ENCODE data around the gene THSD4. TPM values are rescaled to one million over a fixed set of nuclear protein-coding genes. Genes with fewer than 3 reads are reported as not detected.

The THSD4 gene
- total RNA-seq, 3 donors from 2014 or later = 18.3 to 46.2 (median 27.1) TPM

- intact Hi-C loops (cut with DNase I, micrococcal nuclease) = no loop called here
- ATAC-seq = peak; percentile 35
- DNase-seq = no peak
Observed at GRCh38 chr15:71373917-71374316, 258.6 kb downstream of the THSD4 start.

GRCh38 chr15:71374607-71375352, 259.5 kb downstream of the THSD4 start:
- ATAC-seq (peak; percentile 83), DNase-seq (no peak)
- TF ChIP-seq, protein P1, sequence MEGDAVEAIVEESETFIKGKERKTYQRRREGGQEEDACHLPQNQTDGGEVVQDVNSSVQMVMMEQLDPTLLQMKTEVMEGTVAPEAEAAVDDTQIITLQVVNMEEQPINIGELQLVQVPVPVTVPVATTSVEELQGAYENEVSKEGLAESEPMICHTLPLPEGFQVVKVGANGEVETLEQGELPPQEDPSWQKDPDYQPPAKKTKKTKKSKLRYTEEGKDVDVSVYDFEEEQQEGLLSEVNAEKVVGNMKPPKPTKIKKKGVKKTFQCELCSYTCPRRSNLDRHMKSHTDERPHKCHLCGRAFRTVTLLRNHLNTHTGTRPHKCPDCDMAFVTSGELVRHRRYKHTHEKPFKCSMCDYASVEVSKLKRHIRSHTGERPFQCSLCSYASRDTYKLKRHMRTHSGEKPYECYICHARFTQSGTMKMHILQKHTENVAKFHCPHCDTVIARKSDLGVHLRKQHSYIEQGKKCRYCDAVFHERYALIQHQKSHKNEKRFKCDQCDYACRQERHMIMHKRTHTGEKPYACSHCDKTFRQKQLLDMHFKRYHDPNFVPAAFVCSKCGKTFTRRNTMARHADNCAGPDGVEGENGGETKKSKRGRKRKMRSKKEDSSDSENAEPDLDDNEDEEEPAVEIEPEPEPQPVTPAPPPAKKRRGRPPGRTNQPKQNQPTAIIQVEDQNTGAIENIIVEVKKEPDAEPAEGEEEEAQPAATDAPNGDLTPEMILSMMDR (IDR thresholded peaks at IDR 0.05) = no peak
- intact Hi-C loops (cut with DNase I, micrococcal nuclease) = no loop called here
- peaks cover 15% of the 10 kb centered on the region for H3K4me1 ChIP-seq (ENCODE audit: low read depth)
- no peaks in the 10 kb centered on the region for H3K9me3 ChIP-seq
- H3K36me3 ChIP-seq (ENCODE audit: low read depth) = no peaks in the 10 kb centered on the region
- H3K4me3 ChIP-seq = no peak overlapping the region

More at GRCh38 chr15:71373917-71374316, 258.6 kb downstream of the THSD4 start:
- no peaks in the 10 kb centered on the region for H3K9me3 ChIP-seq
- H3K36me3 ChIP-seq (ENCODE audit: low read depth) = no peaks in the 10 kb centered on the region
- TF ChIP-seq, protein P1 (IDR thresholded peaks at IDR 0.05) = no peak
- no peak overlapping the region for H3K4me3 ChIP-seq
- H3K4me1 ChIP-seq (ENCODE audit: low read depth) = peaks cover 15% of the 10 kb centered on the region

- no peaks in the 10 kb centered on the region for H3K36me3 ChIP-seq (ENCODE audit: low read depth)
- intact Hi-C loops (cut with DNase I, micrococcal nuclease) = no loop called here
- peaks cover 15% of the 10 kb centered on the region for H3K4me1 ChIP-seq (ENCODE audit: low read depth)
- TF ChIP-seq, protein P1 (IDR thresholded peaks at IDR 0.05) = no peak
- DNase-seq (no peak), ATAC-seq (no peak)
- H3K4me3 ChIP-seq = no peak overlapping the region
- no peaks in the 10 kb centered on the region for H3K9me3 ChIP-seq
Observed at GRCh38 chr15:71375934-71376333, 260.7 kb downstream of the THSD4 start.

DNA sequence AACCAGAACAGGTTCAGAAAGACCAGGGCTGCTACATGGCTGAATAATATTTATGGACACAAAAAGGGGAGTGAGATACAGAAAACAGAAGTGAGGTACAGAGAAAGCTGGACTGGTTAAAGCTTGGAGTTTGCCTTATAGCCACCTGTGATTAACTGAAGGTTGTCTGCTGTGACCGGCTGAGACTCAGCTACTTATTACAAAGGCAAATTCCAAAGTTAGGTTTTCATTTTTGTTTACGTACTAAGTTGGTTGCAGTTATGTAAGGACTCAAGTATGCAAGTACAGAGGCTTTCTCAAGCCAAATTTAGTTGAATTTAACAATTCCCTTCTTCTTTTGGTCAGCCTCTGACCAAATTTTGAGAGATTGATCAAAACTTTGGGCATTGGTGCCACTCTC, 264.6 kb downstream of the THSD4 start:
- Histone ChIP-seq H3K4me1 (ENCODE audit: low read depth) (no peaks in the 10 kb centered on the region), H3K36me3 (ENCODE audit: low read depth) (no peaks in the 10 kb centered on the region), H3K4me3 (no peak overlapping the region), H3K9me3 (no peaks in the 10 kb centered on the region)
- intact Hi-C loops (cut with DNase I, micrococcal nuclease) = no loop called here
- no peak for ATAC-seq
- TF ChIP-seq, protein P1 (IDR thresholded peaks at IDR 0.05) = no peak
- no peak for DNase-seq

DNA sequence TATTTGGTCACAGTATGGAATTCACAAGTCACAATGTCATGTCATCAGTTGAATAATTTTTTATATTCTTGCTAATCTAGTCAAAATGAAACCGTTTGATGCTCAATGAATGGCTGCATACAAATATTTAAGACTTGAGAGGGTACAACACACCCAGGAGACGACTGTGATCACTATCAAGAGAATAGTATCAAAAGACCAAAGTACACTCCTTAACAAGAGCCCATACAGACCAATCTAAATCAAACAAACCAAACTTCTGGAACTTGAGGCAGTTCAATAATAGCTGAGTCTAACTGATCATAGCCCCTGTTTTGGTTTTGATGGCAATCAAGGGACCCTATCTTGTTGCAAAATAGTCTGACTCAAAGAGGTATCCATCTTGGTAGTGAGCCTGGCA, 265.1 kb downstream of the THSD4 start:
- Histone ChIP-seq H3K36me3 (ENCODE audit: low read depth) (no peaks in the 10 kb centered on the region), H3K4me3 (no peak overlapping the region), H3K4me1 (ENCODE audit: low read depth) (peaks cover 2% of the 10 kb centered on the region), H3K9me3 (no peaks in the 10 kb centered on the region)
- ATAC-seq = peak; percentile 28
- intact Hi-C loops (cut with DNase I, micrococcal nuclease) = no loop called here
- TF ChIP-seq, protein P1 (IDR thresholded peaks at IDR 0.05) = no peak
- no peak for DNase-seq

All from mucosa of descending colon (tissue), 3 donors.